Measurements from ENCODE around the gene FAM163B.

DNA sequence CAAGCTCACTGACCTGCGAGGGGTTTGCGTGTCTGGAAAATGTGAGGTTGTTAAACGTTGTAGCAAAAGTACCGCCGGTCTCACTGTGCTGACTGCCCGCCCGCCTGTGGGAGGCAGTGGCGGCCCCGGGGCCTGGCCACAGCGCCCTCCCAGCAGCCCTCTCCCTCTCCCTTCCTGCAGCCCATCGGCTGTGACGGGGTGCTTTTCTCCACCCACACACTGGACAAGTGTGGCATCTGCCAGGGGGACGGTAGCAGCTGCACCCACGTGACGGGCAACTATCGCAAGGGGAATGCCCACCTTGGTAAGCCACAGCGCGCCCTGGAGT lies 68.5 kb downstream of the FAM163B start:
- TF ChIP-seq, protein P1, sequence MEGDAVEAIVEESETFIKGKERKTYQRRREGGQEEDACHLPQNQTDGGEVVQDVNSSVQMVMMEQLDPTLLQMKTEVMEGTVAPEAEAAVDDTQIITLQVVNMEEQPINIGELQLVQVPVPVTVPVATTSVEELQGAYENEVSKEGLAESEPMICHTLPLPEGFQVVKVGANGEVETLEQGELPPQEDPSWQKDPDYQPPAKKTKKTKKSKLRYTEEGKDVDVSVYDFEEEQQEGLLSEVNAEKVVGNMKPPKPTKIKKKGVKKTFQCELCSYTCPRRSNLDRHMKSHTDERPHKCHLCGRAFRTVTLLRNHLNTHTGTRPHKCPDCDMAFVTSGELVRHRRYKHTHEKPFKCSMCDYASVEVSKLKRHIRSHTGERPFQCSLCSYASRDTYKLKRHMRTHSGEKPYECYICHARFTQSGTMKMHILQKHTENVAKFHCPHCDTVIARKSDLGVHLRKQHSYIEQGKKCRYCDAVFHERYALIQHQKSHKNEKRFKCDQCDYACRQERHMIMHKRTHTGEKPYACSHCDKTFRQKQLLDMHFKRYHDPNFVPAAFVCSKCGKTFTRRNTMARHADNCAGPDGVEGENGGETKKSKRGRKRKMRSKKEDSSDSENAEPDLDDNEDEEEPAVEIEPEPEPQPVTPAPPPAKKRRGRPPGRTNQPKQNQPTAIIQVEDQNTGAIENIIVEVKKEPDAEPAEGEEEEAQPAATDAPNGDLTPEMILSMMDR (IDR thresholded peaks at IDR 0.05), result no peak
- TF ChIP-seq POLR2A (IDR thresholded peaks at IDR 0.05) (no peak), EP300 (IDR thresholded peaks at IDR 0.05) (no peak)
